HG03066 (cell line): ENCODE measurements around the gene DAZAP1.

ENCODE experiments used
- ATAC-seq: cut with Tn5 transposase; IDR thresholded peaks from one replicate; pipeline ENCODE4 v1.9.1; 2021; ENCODE audit warnings: low read depth; ENCODE audit not compliant: unreplicated experiment

DAZAP1 gene

GRCh38 chr19:1407528-1408299 is at the start of gene DAZAP1:
TSS of gene DAZAP1 (plus strand) at chr19:1407586. CDS start at chr19:1407774, 188 bp downstream.
- peak; percentile 20 for ATAC-seq

GRCh38 chr19:1360126-1360817 is 47.1 kb upstream of the DAZAP1 start:
- no peak for ATAC-seq

- no peak for ATAC-seq
Observed at GRCh38 chr19:1360818-1361461, 46.4 kb upstream of the DAZAP1 start.

- no peak for ATAC-seq
Observed at GRCh38 chr19:1361601-1362386, 45.6 kb upstream of the DAZAP1 start.

GRCh38 chr19:1362387-1363257 is 44.8 kb upstream of the DAZAP1 start:
- no peak for ATAC-seq

GRCh38 chr19:1363599-1363998 is 43.8 kb upstream of the DAZAP1 start:
- ATAC-seq: no peak

- ATAC-seq: no peak
Observed at GRCh38 chr19:1364070-1364704, 43.2 kb upstream of the DAZAP1 start.

- ATAC-seq: no peak
Observed at GRCh38 chr19:1365319-1366269, 41.8 kb upstream of the DAZAP1 start.

- no peak for ATAC-seq
Observed at GRCh38 chr19:1366296-1366695, 41.1 kb upstream of the DAZAP1 start.

GRCh38 chr19:1366899-1367870 is 40.2 kb upstream of the DAZAP1 start:
- ATAC-seq: no peak

GRCh38 chr19:1369214-1369805 is 38.1 kb upstream of the DAZAP1 start:
- no peak for ATAC-seq

- ATAC-seq: no peak
Observed at GRCh38 chr19:1370579-1371361, 36.6 kb upstream of the DAZAP1 start.

- no peak for ATAC-seq
Observed at GRCh38 chr19:1373042-1373533, 34.3 kb upstream of the DAZAP1 start.

GRCh38 chr19:1373534-1374249 is 33.7 kb upstream of the DAZAP1 start:
- ATAC-seq: no peak

GRCh38 chr19:1374250-1374577 is 33.2 kb upstream of the DAZAP1 start:
- ATAC-seq: no peak
